Heart left ventricle (tissue), 13 donors: Measurements from ENCODE around the gene MRPL14.

Experiments
- CTCF ChIP-seq, 12 donors: fragments of 200-600 bp; sonication (generic) in 4 of 12; IDR thresholded peaks; one replicate each; pipeline versions ENCODE4 v1.5.0 to v1.8.0; 2018 to 2022; ENCODE audit warnings: antibody characterized with exemption in 12 of 12, mild to moderate bottlenecking in 5 of 12
- POLR2A ChIP-seq, 2 donors: fragments of 450-650 bp; IDR thresholded peaks; one replicate each; pipeline ENCODE4 v1.6.1; 2017; ENCODE audit warnings: antibody characterized with exemption in 2 of 2, mild to moderate bottlenecking in 2 of 2, moderate library complexity in 2 of 2
- donor health status: ischemic (EF 13 %, LVEDD 7.1; RV severe dilation, severe dysfunction).
- donor health status: DM: no; HTN: yes; CAD: no.
- donor health status: DM: no; HTN: no; CAD: no.
- donor health status: ischemic (EF 25% LVEDD 6.9; RV normal size, moderate dysfunction).
- donor health status: ischemic (EF 25% LVEDD 5.7; RV mildly dilated, moderate dysfunction).
- donor health status: ischemic (EF 35%, LVEDD 5.7; RV mildly dilated, moderate dysfunction).
- donor health status: nonischemic (EF 11% LVEDD 7.7; RV severe dilation, severe dysfunction).
- donor health status: DM: yes; HTN: yes; CAD: no.
- donor health status: PGD.
- donor health status: ischemic (EF 29% LVEDD 5.4; RV normal size, mild dysfunction).
- donor health status: nonischemic (EF 23%, LVEDD 6.1; RV moderate dilation, normal function).

DNA sequence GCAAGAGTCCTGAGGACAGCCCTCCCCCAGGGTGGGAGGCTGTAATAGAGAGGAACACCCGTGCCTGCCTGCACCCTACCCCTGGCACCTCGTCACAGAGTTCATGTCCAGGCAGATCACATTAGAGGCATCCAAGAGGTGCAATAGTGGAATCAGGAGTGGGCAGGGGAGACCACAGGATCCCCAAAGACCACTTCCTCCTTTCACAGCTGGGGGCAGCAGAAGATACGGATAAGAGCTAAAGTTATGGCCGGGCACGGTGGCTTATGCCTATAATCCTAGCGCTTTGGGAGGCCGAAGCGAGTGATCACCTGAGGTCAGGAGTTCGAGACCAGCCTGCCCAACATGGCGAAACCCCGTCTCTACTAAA is 29.9 kb upstream of the MRPL14 start:
- TF ChIP-seq CTCF (IDR thresholded peaks at IDR 0.05) (no peak), POLR2A (IDR thresholded peaks at IDR 0.05) (no peak)
